Spleen (tissue), 7 donors: ENCODE measurements around the gene APOL6.

Source experiments
- CTCF ChIP-seq, 11 experiments: fragments of 200-600 bp in 7 of 11; fragments of 450-650 bp in 4 of 11; sonication (generic) in 4 of 11; IDR thresholded peaks in 8 of 11; conservative IDR thresholded peaks in 3 of 11; 1 replicate in 7 of 11; 2 replicates in 4 of 11; pipeline versions ENCODE4 v1.4.0 to v1.8.0; 2016 to 2021; ENCODE audit warnings: antibody characterized with exemption in 11 of 11, inconsistent platforms in 4 of 11, mild to moderate bottlenecking in 1 of 11
- POLR2A ChIP-seq, 3 donors: fragments of 450-650 bp; IDR thresholded peaks; one replicate each; pipeline ENCODE4 v1.5.1; 2017; ENCODE audit warnings: antibody characterized with exemption in 3 of 3, mild to moderate bottlenecking in 1 of 3
- POLR2AphosphoS5 ChIP-seq, 3 donors: sonication (generic); formaldehyde crosslinking; IDR thresholded peaks; one replicate each; pipeline ENCODE4 v1.5.1; 2017; ENCODE audit warnings: antibody characterized with exemption in 3 of 3
- donor health status: DM: no; HTN: no; CAD: no; lungs with moderate emphysema.
- donor health status: DM: no; HTN: no; CAD: no.
- donor health status: DM: no; HTN: no; CAD: no.

- TF ChIP-seq POLR2A (IDR thresholded peaks at IDR 0.05), result no peak
- TF ChIP-seq POLR2AphosphoS5 (IDR thresholded peaks at IDR 0.05), result no peak
- no peak for TF ChIP-seq CTCF (IDR thresholded peaks at IDR 0.05 in 8 of 11, conservative IDR thresholded peaks at IDR 0.05 in 3 of 11)
Measured at GRCh38 chr22:35662914-35663313, 14.7 kb downstream of the APOL6 start.
